ENCODE results near the gene FOS. TPM values are rescaled to one million over a fixed set of nuclear protein-coding genes. Genes with fewer than 3 reads are reported as not detected.

Gene FOS
- total RNA-seq, 1 donor from 2014 or later = 9.7 TPM

- H3K4me3 ChIP-seq = no peak overlapping the region
- H3K27me3 ChIP-seq (ENCODE audit: low read depth) = no peaks in the 10 kb centered on the region
- DNase-seq = peak; percentile 26
- H3K9me3 ChIP-seq (replicated peaks) = no peaks in the 10 kb centered on the region
- peaks cover 51% of the 10 kb centered on the region for H3K4me1 ChIP-seq
- H3K36me3 ChIP-seq = no peaks in the 10 kb centered on the region
- intact Hi-C loops (cut with micrococcal nuclease) = no loop called here
- H3K27ac ChIP-seq (replicated peaks) = peak overlapping the region; percentile 28
- TF ChIP-seq CTCF (IDR thresholded peaks at IDR 0.05; ENCODE audit: borderline replicate concordance) = no peak
These were observed 3.6 kb upstream of the FOS start for GRCh38 chr14:75274899-75275569.

- Histone ChIP-seq H3K27ac (replicated peaks) (peak overlapping the region; percentile 100), H3K9me3 (replicated peaks) (no peaks in the 10 kb centered on the region), H3K4me3 (no peak overlapping the region), H3K36me3 (peaks cover 4% of the 10 kb centered on the region), H3K4me1 (peaks cover 57% of the 10 kb centered on the region), H3K27me3 (ENCODE audit: low read depth) (no peaks in the 10 kb centered on the region)
- no peak for DNase-seq
- no peak for TF ChIP-seq CTCF (IDR thresholded peaks at IDR 0.05; ENCODE audit: borderline replicate concordance)
- intact Hi-C loops (cut with micrococcal nuclease) = no loop called here
These were observed 3.0 kb upstream of the FOS start for GRCh38 chr14:75275598-75275997.

- DNase-seq = peak; percentile 91
- TF ChIP-seq CTCF (IDR thresholded peaks at IDR 0.05; ENCODE audit: borderline replicate concordance) = no peak
- Histone ChIP-seq H3K4me1 (peaks cover 68% of the 10 kb centered on the region), H3K27me3 (ENCODE audit: low read depth) (no peaks in the 10 kb centered on the region), H3K36me3 (peaks cover 18% of the 10 kb centered on the region), H3K27ac (replicated peaks) (peak overlapping the region; percentile 100), H3K9me3 (replicated peaks) (no peaks in the 10 kb centered on the region), H3K4me3 (peak overlapping the region; percentile 83)
- intact Hi-C loops (cut with micrococcal nuclease) = no loop called here
These were observed 1.4 kb upstream of the FOS start for GRCh38 chr14:75277008-75277814.

GRCh38 chr14:75277815-75278421 is 710 bp upstream of the FOS start:
- no peak for TF ChIP-seq CTCF (IDR thresholded peaks at IDR 0.05; ENCODE audit: borderline replicate concordance)
- H3K4me1 ChIP-seq = peaks cover 67% of the 10 kb centered on the region
- H3K27me3 ChIP-seq (ENCODE audit: low read depth) = no peaks in the 10 kb centered on the region
- no peak for DNase-seq
- peaks cover 20% of the 10 kb centered on the region for H3K36me3 ChIP-seq
- peak overlapping the region; percentile 100 for H3K27ac ChIP-seq (replicated peaks)
- H3K4me3 ChIP-seq = peak overlapping the region; percentile 83
- intact Hi-C loops (cut with micrococcal nuclease) = no loop called here
- H3K9me3 ChIP-seq (replicated peaks) = no peaks in the 10 kb centered on the region

- Histone ChIP-seq H3K4me1 (peaks cover 54% of the 10 kb centered on the region), H3K27me3 (ENCODE audit: low read depth) (no peaks in the 10 kb centered on the region), H3K27ac (replicated peaks) (peak overlapping the region; percentile 100), H3K36me3 (peaks cover 20% of the 10 kb centered on the region), H3K4me3 (peak overlapping the region; percentile 83), H3K9me3 (replicated peaks) (no peaks in the 10 kb centered on the region)
- DNase-seq = peak; percentile 80
- no peak for TF ChIP-seq CTCF (IDR thresholded peaks at IDR 0.05; ENCODE audit: borderline replicate concordance)
- intact Hi-C loops (cut with micrococcal nuclease) = no loop called here
These were observed 630 bp downstream of the FOS start for GRCh38 chr14:75279153-75279762.

All from left ventricle myocardium inferior (tissue), 1 donor.